Measurements from ENCODE around the gene SPOCK1.
A peak's percentile ranks its signal among the peaks of the same experiment; 100 is the strongest.

Gene SPOCK1

DNA sequence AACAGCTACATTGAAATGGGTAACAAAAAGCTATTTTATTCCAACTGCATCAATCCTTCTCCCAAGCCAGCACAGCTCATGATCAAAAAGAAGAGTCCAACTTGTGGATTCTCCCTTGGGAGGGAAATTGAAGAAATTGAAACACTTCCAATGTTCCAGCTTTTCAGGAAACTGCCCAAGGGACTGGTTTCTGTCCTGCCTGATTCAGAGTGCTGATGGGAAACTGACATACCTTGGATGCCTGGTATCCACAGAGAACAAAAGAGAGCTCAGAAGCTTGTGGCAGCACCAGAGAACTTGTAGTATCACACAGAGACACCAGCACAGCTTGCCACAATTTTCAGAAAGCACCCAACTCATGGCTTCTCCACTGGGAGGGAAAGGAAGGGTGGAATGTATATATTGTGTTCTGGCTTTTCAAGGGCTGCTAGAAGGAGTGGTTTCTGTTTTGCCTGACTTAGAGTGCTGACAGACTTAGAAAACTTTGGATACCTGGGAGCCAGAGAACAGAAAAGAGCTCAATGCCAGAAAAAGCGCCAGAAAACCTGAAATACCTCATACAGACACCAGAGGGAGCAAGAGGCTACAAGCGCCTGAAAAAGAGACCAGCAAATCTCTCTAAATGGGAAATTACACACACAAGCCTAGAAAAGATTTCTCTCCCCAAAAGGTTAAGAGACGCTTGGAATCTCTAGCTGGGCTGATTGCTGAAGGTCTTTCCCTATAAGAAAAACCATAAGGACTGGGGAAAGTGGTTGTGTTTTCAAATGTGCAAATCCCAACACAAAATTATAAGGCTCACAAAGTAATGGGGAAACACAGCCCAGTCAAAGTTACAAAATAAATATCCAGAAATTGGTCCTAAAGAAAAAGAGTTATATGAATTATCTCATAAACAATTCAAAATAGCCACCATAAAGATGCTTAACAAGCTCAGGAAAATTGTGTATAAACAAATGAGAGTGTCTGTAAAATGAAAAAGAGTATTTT is 178.8 kb downstream of the SPOCK1 start:
- DNase-seq = peak; percentile 27

DNA sequence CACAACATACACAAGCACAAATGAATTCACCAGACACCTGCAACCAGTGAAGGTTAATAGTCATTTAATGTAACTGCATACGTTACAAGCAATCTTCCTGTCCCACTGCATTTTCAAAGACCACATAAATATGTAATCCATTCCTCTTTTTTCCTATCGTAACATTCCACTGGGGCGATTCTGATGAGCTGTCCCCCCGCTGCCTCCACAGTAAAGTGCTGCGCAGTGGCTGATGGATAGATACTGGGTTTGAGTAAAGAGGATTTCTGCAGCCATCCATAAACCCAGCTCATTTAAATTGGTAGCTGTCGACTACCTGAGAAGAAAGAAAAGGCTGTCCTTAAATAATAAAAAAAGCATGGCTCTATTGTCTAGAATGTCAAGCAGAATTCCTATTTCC is 181.1 kb downstream of the SPOCK1 start:
- no peak for DNase-seq

DNA sequence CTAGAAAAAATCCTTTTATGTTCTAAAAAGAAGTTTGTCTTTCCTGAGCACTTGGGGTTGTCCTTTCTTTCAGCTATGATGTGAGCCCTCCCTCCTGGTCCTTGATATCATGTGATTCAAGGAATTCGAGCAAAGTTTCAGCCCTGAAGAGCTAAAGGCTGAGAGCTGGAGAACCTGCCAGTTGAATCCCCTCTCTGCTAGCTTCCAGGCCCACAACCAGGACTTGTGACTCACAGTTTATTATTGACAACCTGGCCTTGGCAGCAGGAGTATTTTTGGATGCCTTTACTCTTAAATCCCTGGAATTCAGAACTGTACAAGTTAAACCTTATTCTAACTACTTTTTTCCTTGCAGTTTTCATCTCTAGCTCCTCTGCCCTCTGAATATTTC is 182.8 kb downstream of the SPOCK1 start:
- no peak for DNase-seq

DNA sequence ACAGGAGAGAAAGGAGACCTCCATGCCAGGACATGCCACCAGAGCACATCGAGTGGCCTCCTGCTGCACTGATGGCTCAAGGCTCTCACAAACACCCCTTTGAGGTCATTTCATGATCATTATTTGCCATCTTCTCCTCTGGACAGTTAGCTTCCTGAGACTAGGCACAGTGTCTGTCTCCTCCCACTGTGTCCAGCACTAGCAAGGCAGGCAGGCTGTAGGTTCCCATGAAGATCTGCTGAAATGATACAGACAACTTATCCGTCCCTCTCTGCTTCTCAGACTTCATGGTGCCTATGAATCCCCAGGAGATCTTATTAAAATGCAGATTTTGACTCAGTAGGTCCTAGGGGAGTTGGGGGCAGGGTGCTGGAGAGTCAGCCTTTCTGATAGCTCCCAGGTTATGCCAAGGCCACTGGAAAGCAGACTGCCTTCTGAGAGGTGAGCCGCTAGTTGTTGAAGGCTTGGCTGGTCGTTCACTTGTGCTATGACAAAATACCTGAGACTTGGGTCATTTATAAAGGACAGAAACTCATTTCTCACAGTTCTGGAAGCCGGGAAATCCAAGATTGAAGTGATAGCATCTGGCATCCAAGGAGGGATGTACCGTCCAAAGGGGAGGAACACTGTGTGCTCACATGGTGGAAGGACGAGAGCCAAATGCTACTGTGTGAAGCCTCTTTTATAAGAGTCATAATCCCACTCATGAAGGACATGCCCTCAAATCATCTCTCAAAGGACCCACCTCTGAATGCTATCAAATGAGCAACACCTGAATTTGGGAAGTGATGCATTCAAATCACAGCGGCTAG is 183.4 kb downstream of the SPOCK1 start:
- DNase-seq = no peak

DNA sequence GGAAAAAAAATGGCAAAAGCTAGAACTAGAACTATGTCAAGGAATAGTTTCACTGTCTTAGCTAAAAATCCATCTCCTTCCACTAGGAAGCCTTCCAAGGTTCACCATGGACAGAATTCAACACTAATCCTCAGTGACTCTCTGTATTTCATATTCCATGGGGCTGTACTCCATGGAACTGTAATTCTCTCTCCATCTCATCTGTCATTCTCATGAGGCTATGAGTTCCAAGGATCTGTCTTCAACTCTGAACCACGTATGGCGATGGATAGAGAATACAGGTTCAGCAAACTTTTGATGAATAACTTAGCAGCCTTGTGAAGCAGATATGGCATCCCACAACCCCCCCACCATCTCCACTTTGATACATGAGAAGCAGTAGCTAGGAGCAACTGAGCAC is 184.0 kb downstream of the SPOCK1 start:
- DNase-seq = no peak

DNA sequence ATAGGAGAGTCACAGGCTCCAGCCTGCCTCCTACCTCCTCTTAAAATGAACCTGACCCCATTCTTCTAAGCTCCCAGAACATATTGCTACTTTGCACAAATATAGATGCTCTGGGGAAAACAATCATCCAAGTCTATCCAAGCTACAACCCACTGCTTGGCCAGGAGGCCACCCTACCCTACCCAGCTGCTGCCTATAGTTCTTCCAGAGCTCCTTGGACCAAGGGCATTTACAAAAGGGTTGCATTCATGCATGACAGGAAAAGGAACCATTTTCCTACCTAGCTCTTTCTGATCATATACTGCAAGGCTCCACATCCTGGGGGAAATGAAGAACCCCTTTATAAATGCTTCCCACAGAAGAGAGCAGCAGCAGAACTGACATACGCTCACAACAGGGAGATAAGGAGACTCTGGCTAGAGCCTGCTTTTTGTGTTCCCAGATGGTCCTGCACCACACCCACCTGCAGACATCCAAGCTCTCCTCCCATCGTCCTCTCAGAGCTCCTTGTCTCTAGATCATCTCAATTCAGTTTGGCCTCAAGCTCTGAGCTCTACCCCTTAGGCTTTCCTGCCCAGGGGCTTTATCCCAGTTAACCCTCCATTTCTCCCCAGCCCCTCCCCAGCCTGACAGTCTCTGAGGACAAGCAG is 185.5 kb downstream of the SPOCK1 start:
- no peak for DNase-seq

DNA sequence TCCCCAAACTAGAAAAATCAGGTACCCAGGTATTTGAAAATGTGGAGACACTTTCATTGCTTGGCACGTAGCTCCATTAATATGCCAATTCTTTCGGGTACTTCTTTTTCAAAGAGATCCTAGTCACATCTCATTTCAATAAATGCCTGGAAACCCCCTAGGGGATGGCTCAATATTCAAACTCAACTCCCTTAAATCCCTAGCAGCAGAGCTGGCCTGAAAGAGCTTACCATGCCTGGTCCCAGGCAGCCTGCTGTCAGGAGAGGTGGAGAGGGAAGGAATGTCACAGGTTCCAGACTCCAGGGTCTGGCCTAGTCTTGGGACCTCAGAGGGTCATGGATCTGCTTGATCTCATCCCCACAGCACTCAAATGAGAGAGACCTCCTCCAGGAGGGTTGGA is 187.1 kb downstream of the SPOCK1 start:
- no peak for DNase-seq

DNA sequence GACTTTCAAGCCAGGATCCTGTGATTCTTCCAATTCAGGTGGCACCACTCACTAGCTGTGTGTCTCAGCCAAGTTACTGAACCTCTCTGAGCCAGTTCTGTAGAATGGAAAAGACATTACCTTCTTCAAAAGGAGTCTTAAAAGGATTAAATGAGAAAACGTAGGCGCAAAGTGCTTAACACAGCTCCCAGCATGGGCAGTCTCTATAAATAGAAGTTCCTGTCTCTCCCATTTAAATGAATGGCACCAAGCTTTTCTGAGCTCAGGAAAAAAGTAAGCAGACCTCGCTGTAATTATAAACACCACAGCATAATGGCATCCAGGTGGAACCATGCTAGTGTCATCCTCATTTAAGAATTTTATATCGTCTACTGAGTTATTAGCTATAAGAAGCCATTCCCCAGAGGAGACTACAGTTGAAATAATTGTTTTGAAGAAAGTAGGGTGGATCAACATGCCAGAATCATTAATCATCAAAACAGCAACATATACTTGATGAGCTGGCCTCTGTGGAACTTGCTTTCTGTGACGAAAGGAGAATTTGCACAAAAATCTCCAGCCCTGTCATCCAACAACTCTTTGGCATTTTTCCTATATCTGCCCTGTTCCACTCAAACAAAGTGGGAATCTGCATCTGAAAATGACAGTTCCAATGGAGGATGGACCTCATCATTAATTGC is 188.9 kb downstream of the SPOCK1 start:
- no peak for DNase-seq

DNA sequence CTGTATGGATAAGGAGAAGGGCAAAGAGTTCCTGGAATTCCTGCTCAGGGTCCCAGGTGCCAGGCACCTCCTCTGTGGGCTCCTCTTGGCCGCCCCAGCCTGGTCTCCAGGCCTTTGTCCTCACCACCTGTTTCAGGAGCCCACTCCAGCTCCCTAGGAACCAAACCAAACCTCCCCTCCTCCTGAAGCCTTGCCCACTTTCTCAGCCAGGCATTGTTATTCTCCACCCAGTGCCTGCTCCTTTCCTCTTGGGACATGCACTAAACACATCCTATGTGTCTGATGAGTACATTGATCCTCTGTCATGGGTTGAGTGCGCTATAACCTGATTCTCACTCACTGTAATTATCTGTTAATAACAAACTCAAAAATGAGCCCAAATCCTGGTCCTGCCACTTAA is 189.8 kb downstream of the SPOCK1 start:
- DNase-seq = no peak

DNA sequence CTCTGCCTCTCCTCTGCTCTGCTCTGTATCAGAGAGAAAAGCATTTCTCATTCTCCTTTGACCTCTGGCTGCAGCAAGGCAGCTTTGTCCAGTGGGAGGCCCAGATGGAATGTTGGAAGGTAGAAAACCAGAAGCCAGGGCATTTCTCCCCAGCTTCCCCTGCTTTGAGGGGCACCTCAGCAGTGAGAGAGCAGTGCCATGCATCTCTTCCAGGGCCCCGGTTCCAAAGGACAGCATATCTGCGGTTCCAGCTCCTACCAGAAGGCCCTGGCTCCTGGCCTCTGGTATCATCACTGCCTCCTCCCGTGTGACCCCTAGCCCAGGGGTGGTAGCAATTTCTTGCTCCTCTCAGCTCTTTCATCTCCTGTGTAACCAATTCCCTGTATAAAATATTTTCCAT is 190.8 kb downstream of the SPOCK1 start:
- no peak for DNase-seq

DNA sequence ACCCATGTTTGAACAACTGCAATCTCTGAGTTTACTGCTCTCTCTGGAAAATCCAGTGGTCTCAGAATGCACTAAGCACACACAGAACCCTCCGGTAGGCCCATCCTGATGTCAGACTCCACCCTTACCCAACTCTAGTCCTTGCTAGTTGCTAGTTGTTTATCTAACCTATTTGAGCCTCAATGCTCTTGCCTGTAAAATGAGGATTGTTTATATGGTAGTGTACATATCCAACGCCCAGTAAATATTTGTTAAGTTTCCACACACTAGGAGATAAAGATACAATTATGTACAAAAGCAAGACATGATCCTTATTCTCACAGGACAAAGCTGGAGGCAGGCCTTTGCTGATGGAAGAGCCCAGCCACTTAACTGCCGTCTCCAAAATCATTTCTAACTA is 192.2 kb downstream of the SPOCK1 start:
- DNase-seq = no peak

DNA sequence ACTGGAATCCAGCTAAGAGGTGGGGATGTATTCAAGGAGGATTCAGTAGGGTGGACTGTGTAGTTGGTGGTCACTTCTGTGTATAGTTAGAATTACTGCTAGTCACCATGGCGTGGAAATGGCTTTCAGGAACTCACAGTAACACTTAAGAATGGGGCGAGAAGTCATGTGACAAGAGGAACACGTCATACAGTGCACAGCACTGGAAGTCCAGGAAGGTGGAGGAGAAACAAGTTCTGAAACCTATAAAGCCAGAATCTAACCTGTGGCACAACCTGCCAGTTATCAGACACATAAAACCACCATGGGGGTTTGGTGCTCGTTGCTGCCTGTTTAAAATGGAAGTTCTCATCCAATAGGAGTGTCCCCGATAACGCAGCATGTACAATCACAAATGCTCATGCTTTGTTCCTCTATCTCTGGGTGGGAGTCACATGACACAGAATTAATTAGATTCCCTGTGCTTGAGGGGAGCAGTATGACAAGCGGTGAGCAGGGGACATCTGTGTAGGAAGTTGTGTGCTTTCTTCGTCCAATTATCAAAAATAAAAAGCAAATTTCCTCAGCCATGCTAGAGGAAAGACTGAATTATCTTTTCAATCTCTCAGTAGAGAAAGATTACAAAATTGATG is 193.0 kb downstream of the SPOCK1 start:
- DNase-seq = peak; percentile 18

DNA sequence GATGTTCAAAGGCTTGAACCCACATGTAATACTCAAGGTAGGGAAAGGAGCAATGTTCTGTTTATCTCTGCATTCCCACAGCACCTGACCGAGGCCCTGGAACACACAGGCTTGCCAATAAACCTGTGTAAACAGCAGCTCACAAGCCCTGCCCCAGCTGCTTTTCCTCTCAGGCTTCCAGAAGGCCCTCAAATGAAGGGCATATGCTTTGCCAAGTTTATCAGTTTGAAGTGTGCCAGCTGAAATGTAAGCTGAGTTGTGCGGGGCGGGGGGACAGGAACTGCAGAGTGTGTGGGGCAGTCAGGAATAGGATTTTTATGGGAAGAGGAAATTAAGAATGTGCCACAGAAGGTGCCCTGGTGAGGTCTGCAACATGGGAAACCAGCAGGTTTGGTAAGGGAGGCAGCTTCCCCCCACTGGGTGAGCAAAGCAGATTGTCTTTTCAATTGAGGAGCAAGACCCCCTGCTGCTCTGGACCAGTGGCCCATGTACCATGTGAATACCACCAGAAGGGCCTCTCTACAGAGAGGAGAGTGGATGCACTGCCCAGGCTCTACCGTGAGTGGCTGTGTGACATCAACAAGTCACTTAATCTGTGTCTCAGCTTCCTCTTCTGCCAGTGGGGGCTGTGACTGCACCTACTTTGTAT is 194.8 kb downstream of the SPOCK1 start:
- DNase-seq = peak; percentile 66

DNA sequence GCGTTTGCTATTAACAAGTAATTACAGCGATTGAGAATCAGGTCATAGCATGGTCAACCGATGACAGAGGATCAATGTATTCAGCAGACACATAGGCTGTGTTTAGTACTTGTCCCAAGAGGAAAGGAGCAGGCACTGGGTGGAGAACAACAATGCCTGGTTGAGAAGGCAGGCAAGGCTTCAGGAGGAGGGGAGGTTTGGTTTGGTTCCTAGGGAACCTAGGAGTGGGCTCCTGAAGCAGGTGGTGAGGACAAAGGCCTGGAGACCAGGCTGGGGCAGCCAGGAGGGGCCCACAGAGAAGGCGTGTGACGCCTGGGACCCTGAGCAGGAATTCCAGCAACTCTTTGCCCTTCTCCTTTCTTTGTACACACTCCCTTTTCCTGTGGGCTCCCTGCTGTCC is 195.6 kb downstream of the SPOCK1 start:
- no peak for DNase-seq

DNA sequence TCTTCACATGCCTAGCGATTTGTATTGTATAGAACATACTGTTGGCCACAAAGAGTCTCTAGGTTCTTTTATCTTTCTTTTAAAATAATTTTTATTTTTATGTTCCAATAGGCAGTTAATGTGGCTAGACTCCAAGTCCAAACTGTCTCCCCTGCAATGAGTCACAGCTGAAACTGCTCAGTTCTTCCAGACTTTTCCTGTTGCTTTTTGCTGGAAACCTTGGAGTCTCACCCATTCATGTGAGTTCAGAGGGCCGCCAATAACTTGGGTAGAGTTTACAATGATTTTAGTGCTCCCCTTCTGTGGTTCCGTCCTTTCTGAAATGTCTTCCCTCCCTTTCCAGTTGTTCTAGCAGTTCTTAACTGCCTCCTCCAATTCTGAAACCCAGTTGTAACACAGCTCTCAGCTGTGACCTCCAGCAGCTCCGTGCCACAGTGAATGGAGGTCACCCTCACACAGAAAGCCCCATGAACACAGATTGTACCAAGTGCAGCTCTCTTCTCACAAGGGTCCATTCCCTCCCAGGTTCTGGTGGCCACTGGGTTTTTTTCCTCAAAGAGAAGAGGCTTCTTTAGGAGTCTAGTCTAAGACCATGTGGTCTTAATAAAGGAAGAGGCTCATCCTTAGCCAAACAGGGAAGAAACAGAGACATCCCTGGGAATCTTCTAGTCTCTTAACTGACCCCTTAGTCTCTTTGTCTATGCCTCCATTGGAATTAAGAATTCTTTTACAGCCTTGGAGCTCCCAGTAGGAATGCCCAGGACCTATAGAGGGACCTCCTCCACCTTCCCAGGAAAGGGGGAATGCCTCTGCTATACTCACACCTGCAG is 198.5 kb downstream of the SPOCK1 start:
- no peak for DNase-seq

DNA sequence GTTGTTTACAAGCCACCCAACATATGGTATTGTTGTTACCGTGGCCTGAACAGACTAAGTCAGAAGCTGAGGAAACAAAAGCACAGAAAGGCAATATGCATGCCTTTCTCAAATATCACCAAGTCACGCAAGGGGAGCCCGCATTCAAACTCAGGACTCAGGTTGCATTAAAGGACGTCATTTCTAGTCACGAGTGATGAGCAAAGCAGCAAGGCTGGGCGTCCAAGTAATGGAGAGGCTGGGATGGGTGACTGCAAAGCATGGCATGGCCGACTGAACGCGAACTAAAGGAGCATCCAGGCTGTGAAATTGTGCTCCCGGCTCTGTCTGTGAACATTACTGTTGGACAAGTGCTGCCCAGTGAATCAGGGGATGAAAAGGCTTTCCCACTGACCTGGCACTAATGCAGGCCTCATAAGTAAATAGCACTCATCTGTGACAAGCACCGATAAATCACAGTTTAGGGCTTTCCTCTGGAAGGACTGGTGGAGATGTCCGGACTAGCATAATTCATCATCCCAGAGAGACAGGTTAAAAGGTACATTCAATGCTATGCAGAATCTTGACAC is 202.8 kb downstream of the SPOCK1 start:
- no peak for DNase-seq

DNA sequence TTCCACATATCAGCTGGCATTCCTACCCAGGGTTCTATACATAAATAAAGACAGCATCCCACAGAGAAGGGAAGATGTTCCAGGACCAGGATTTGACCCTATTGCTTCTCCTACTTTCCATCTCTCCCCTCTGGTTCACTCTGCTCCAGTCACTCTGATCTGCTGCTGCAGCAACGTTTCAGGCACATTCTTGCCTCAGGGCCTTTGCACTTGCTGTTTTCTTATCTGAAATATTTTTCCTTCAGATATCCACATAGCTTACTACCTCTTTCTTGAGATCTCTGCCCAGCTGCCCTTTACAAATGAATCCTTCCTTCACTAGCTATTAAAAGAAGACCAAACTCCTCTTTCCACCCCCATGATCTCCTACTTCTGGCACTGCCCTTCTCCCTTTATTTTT is 204.5 kb downstream of the SPOCK1 start:
- no peak for DNase-seq

DNA sequence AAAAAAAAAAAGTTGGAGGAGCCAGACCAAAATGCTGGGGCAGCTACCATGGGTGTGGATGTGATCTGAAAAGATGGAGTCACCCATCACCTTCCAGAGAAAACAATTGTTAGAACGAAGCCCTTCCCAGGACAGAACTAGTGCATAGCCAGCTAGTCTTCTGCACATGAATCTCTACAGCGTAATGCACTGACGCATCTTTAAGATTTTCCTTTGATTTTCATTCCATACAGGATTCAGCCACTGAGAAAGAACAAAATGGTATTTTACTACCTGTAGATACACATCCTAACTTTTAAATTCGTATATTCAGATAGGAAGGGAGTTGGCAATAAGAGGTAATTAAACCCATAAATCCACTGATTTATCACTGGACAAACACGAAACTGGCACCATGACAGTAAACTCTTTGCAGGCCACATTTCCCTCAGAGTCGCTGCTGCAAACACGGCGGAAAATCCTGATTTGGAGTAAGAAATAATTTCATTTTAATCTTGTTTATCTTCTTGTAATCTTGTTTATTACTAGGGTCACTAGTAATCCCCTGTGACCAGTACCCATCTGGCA is 206.6 kb downstream of the SPOCK1 start:
- DNase-seq = no peak

DNA sequence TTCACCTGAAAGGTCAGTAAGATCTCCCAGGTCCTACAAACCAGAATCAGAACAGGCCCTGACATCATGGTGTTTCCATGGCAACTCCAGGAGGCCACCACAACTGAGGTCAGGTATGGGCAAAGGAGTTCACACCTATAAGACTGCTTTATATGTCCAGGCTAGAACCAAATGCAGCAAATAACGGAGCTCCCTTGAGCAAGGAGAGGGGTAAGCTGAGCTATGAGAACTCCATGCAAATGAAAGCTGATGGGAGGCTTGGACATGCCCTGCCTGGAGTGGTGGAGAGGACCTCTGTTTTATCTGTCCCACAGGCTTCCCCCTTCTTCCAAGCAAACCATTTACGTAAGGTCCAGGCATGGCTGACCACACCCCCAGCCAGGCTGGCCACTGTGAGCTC is 207.7 kb downstream of the SPOCK1 start:
- no peak for DNase-seq

DNA sequence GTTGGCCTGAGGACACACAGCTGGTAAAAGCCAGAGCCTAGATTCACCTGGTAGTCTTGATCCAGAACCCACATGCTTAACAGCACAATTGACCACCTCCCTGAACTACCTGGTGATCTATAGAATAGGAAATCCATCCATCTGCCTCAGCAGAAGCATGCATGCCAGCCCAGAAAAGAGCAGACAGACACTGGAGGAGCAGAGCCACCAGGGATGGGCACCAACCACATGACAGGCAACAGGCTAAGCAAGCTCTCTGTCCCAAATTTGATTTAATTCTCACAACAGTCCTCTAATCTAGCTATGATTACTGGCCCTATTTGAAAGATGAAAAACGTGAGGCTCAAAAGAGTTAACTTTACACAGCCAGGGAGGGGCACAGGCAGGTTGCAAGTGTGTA is 208.1 kb downstream of the SPOCK1 start:
- DNase-seq = no peak
